Skeletal muscle satellite cell (primary cell): ENCODE results near the gene FBXO47.
"Not testable (repeated sequence)": the region's sequence is repeated elsewhere in the genome, so short reads cannot be mapped to it uniquely, and the experiment has no call there.

ENCODE experiments used
- H3K27me3 ChIP-seq: 2 replicates; pipeline ENCODE4 v1.7.0; 2013; ENCODE audit warnings: low read length; ENCODE audit not compliant: control insufficient read depth, insufficient read depth
- H3K36me3 ChIP-seq: 2 replicates; pipeline ENCODE4 v1.7.0; 2013; ENCODE audit warnings: mild to moderate bottlenecking, control low read depth, low read length; ENCODE audit not compliant: insufficient read depth
- H3K4me1 ChIP-seq: 2 replicates; pipeline ENCODE4 v1.7.0; 2013; ENCODE audit warnings: low read length; ENCODE audit not compliant: control insufficient read depth, insufficient read depth
- H3K4me2 ChIP-seq: 2 replicates; pipeline ENCODE4 v1.7.0; 2013; ENCODE audit warnings: mild to moderate bottlenecking, low read length
- H3K4me3 ChIP-seq: 2 replicates; pipeline ENCODE4 v1.7.0; 2013; ENCODE audit warnings: low read length
- H3K9ac ChIP-seq: 2 replicates; pipeline ENCODE4 v1.7.0; 2013; ENCODE audit warnings: mild to moderate bottlenecking, low read depth, low read length, moderate library complexity
- H3K9me3 ChIP-seq: replicated peaks from 2 replicates; pipeline ENCODE4 v1.7.0; 2013; ENCODE audit warnings: mild to moderate bottlenecking, control low read depth, low read length

The FBXO47 gene

GRCh38 chr17:39001703-39002637, 34.8 kb upstream of the FBXO47 start:
- Histone ChIP-seq H3K4me2 (peak overlapping the region; percentile 54), H3K4me3 (no peak overlapping the region), H3K9me3 (no peaks in the 10 kb centered on the region), H3K9ac (no peak overlapping the region), H3K4me1 (peaks cover 26% of the 10 kb centered on the region), H3K27me3 (peaks cover 4% of the 10 kb centered on the region), H3K36me3 (no peaks in the 10 kb centered on the region)

- Histone ChIP-seq H3K36me3 (no peaks in the 10 kb centered on the region), H3K27me3 (no peaks in the 10 kb centered on the region), H3K9me3 (peaks cover 7% of the 10 kb centered on the region), H3K4me2 (no peak overlapping the region), H3K9ac (no peak overlapping the region), H3K4me1 (peaks cover 26% of the 10 kb centered on the region), H3K4me3 (no peak overlapping the region)
Observed at GRCh38 chr17:39000021-39000601, 32.9 kb upstream of the FBXO47 start.

- no peak overlapping the region for H3K4me3 ChIP-seq
- peaks cover 7% of the 10 kb centered on the region for H3K9me3 ChIP-seq
- peaks cover 11% of the 10 kb centered on the region for H3K4me1 ChIP-seq
- no peak overlapping the region for H3K9ac ChIP-seq
- H3K4me2 ChIP-seq, result no peak overlapping the region
- H3K27me3 ChIP-seq, result no peaks in the 10 kb centered on the region
- H3K36me3 ChIP-seq, result no peaks in the 10 kb centered on the region
Observed at GRCh38 chr17:38996660-38997337, 29.6 kb upstream of the FBXO47 start.

- Histone ChIP-seq H3K9ac (no peak overlapping the region), H3K4me2 (no peak overlapping the region), H3K27me3 (no peaks in the 10 kb centered on the region), H3K9me3 (peaks cover 7% of the 10 kb centered on the region), H3K36me3 (no peaks in the 10 kb centered on the region), H3K4me3 (no peak overlapping the region), H3K4me1 (no peaks in the 10 kb centered on the region)
Observed at GRCh38 chr17:38994026-38994425, 26.8 kb upstream of the FBXO47 start.

DNA sequence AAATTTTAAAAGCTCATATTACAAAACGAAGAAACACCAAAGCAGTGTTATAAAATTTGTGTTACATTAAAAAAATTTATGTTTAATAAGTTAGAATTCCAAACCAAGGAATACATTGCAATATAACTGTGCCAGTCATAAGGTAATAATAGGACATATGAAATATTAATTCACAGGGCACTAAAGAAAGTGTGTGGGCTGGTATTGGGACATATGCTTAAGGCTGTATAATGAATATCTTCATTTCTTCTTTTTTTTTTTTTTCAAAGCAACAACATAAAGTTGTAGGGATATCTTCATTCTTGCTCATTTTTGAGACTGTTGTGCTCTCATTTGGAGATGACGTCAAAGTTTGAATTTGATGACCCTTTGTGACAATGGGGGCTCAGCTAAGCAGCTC, 17.5 kb upstream of the FBXO47 start:
- Histone ChIP-seq H3K9ac (no peak overlapping the region), H3K4me1 (peaks cover 17% of the 10 kb centered on the region)

GRCh38 chr17:38982858-38983746, 15.9 kb upstream of the FBXO47 start:
- no peaks in the 10 kb centered on the region for H3K9me3 ChIP-seq
- no peak overlapping the region for H3K4me3 ChIP-seq
- no peaks in the 10 kb centered on the region for H3K36me3 ChIP-seq
- H3K27me3 ChIP-seq, result no peaks in the 10 kb centered on the region
- no peak overlapping the region for H3K4me2 ChIP-seq
- peaks cover 17% of the 10 kb centered on the region for H3K4me1 ChIP-seq
- H3K9ac ChIP-seq, result no peak overlapping the region

More for the DNA sequence above, 17.5 kb upstream of the FBXO47 start:
- Histone ChIP-seq H3K4me3 (no peak overlapping the region), H3K27me3 (no peaks in the 10 kb centered on the region), H3K9me3 (no peaks in the 10 kb centered on the region), H3K36me3 (no peaks in the 10 kb centered on the region), H3K4me2 (no peak overlapping the region)

- H3K9me3 ChIP-seq, result no peaks in the 10 kb centered on the region
- H3K36me3 ChIP-seq, result no peaks in the 10 kb centered on the region
- no peak overlapping the region for H3K4me2 ChIP-seq
- H3K4me3 ChIP-seq, result no peak overlapping the region
- H3K9ac ChIP-seq, result no peak overlapping the region
- no peaks in the 10 kb centered on the region for H3K27me3 ChIP-seq
- peaks cover 17% of the 10 kb centered on the region for H3K4me1 ChIP-seq
Observed at GRCh38 chr17:38981636-38982035, 14.4 kb upstream of the FBXO47 start.

DNA sequence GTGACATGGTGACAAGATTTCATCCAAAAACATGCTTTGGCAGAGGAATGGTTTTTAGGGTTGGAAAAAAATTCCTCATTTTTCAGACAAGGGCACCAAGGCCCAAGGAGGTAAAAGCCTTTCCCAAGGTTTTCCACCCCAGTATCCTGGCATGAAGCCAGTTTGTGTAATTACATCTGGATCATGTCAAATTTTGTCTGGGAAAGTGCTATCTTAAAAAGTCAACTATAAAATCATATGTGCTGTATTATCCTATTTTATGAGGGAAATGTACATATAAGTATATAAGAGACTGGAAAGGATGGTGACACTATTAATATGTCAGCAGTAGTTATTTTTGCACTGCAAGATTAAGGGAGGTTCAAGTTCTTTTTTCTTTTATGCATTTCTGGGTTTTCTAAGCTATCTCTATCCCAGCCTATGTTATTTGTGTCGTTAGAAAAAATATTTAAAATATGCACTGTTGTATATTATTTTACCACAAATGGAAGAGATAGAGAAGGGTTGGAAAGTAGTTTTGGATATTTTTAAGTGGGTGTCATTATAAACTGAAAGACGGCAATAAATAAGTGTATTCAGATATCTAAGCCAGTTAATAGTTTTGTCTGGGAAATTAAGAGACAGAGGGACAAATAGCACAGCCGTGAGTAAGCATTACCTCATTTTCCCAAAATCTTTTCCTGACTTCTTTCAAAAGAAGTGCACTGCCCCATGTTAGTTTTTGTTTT, 13.5 kb upstream of the FBXO47 start:
- Histone ChIP-seq H3K36me3 (no peaks in the 10 kb centered on the region), H3K27me3 (no peaks in the 10 kb centered on the region), H3K4me3 (no peak overlapping the region), H3K9ac (no peak overlapping the region), H3K4me1 (peaks cover 17% of the 10 kb centered on the region), H3K4me2 (peak overlapping the region; percentile 50), H3K9me3 (no peaks in the 10 kb centered on the region)

GRCh38 chr17:38978180-38978579, 11.0 kb upstream of the FBXO47 start:
- Histone ChIP-seq H3K27me3 (no peaks in the 10 kb centered on the region), H3K4me3 (no peak overlapping the region), H3K9ac (no peak overlapping the region), H3K36me3 (no peaks in the 10 kb centered on the region), H3K4me2 (no peak overlapping the region), H3K9me3 (no peaks in the 10 kb centered on the region), H3K4me1 (peaks cover 17% of the 10 kb centered on the region)

DNA sequence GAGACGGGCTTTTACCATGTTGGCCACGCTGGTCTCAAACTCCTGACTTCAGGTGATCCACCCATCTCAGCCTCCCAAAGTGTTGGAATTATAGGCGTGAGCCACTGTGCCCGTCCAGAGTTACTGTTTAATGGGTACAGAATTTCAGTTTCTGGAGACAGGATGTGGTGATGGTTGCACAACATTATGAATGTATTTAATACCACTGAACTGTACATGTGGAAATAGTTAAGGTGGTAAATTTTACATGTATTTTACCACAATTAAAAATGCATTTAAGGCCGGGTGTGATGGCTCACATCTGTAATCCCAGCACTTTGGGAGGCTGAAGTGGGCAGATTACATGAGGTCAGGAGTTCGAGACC, 9.0 kb upstream of the FBXO47 start:
- H3K9ac ChIP-seq, H3K9me3 ChIP-seq, H3K36me3 ChIP-seq, H3K4me2 ChIP-seq, H3K4me3 ChIP-seq, H3K27me3 ChIP-seq: not testable (repeated sequence)
- peaks cover 10% of the 10 kb centered on the region for H3K4me1 ChIP-seq
